ENCODE results near the gene HDAC4. TPM values are rescaled to one million over a fixed set of nuclear protein-coding genes. Genes with fewer than 3 reads are reported as not detected.

The HDAC4 gene
- total RNA-seq, 1 donor from 2014 or later, result 76.6 TPM

DNA sequence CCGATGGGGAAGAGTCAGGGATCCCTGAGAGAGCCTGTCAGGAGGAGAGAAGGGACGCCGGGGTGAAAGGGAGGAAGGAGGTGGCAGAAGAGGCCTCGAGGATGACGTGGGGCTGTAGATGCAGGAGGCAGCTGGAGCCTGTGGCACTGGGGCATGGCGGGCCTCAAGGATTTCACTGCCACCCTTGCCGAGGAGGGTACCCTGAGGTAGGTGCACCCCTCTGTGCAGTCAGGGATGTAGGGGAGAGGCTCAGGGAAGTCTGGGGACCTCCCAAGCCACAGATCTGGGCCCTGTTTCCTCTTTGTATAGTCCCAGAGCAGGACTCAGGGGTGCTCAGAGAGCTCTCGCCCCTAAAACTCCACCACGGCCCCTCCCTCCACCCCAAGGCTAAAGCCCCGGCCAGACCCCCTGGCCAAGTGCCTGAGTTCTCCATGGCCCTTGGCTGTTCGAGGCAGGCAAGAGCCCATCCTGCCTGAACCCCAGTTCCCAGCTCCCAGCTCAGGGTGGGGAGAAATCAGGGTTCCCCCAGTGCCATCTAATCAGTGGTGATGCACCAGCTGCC lies 39.0 kb upstream of the HDAC4 start:
- Histone ChIP-seq H3K9me3 (no peaks in the 10 kb centered on the region), H3K27me3 (no peaks in the 10 kb centered on the region), H3K4me3 (peak overlapping the region in 1 of 2 donors; percentile 8), H3K4me1 (peaks cover 49% of the 10 kb centered on the region), H3K36me3 (no peaks in the 10 kb centered on the region), H3K27ac (peak overlapping the region; percentile 75)
- no peak for DNase-seq (ENCODE audit: extremely low spot score in 2 of 2)
- intact Hi-C loops (cut with DNase I), result no loop called here
- TF ChIP-seq POLR2A (IDR thresholded peaks at IDR 0.05) (no peak), CTCF (IDR thresholded peaks at IDR 0.05) (no peak), POLR2AphosphoS5 (IDR thresholded peaks at IDR 0.05; ENCODE audit: insufficient read depth in 1 of 2, low read depth in 1 of 2) (no peak)

GRCh38 chr2:239438995-239439753 lies 38.4 kb upstream of the HDAC4 start:
- no peaks in the 10 kb centered on the region for H3K27me3 ChIP-seq
- H3K36me3 ChIP-seq, result no peaks in the 10 kb centered on the region
- TF ChIP-seq POLR2A (IDR thresholded peaks at IDR 0.05) (no peak), POLR2AphosphoS5 (IDR thresholded peaks at IDR 0.05; ENCODE audit: insufficient read depth in 1 of 2, low read depth in 1 of 2) (no peak), CTCF (IDR thresholded peaks at IDR 0.05) (no peak)
- H3K4me1 ChIP-seq, result peaks cover 42% of the 10 kb centered on the region
- peak overlapping the region; percentile 75 for H3K27ac ChIP-seq
- DNase-seq (ENCODE audit: extremely low spot score in 2 of 2), result no peak
- intact Hi-C loops (cut with DNase I), result no loop called here
- H3K9me3 ChIP-seq, result no peaks in the 10 kb centered on the region
- H3K4me3 ChIP-seq, result no peak overlapping the region

GRCh38 chr2:239438368-239438767 lies 37.5 kb upstream of the HDAC4 start:
- Histone ChIP-seq H3K4me1 (peaks cover 34% of the 10 kb centered on the region), H3K9me3 (peaks cover 2% of the 10 kb centered on the region), H3K27ac (no peak overlapping the region), H3K4me3 (no peak overlapping the region), H3K27me3 (no peaks in the 10 kb centered on the region), H3K36me3 (no peaks in the 10 kb centered on the region)
- DNase-seq (ENCODE audit: extremely low spot score in 2 of 2), result no peak
- intact Hi-C loops (cut with DNase I), result no loop called here
- TF ChIP-seq POLR2A (IDR thresholded peaks at IDR 0.05) (no peak), CTCF (IDR thresholded peaks at IDR 0.05) (no peak), POLR2AphosphoS5 (IDR thresholded peaks at IDR 0.05; ENCODE audit: insufficient read depth in 1 of 2, low read depth in 1 of 2) (no peak)

DNA sequence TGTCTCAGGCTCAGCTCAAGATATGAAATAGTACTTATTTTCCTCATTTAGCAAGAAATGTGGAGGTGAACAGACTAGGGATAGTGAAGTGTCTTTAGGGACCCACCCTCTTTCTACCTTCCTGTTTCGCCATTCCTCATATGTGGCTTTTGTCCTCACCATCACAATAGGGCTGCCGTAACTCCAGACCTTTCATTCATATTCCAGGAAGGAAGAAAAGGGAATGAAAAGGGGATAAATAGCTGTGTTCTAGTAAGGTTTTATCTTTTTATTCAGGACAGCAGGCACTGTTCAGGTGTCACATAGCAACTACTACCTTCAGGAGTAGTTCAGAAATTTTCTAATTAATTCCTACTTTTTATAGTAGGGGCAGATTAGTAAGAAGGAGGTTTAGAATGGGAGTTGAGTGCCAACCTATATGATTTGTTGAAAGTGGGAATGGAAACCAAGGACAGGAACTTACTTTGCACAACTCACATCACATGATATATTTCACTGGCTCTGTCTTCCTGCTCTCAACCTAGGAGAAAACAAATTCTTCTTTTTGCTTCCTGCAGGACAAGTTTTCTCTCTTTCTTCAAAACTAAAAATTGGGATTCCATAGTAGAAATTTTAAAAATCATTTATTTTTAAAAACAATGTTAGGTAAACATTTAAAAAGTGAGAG lies 36.0 kb upstream of the HDAC4 start:
- no peaks in the 10 kb centered on the region for H3K36me3 ChIP-seq
- H3K27ac ChIP-seq, result no peak overlapping the region
- H3K9me3 ChIP-seq, result peaks cover 2% of the 10 kb centered on the region
- peaks cover 25% of the 10 kb centered on the region for H3K4me1 ChIP-seq
- no peak for TF ChIP-seq POLR2A (IDR thresholded peaks at IDR 0.05)
- no peak for TF ChIP-seq CTCF (IDR thresholded peaks at IDR 0.05)
- TF ChIP-seq POLR2AphosphoS5 (IDR thresholded peaks at IDR 0.05; ENCODE audit: insufficient read depth in 1 of 2, low read depth in 1 of 2), result no peak
- H3K27me3 ChIP-seq, result no peaks in the 10 kb centered on the region
- no peak overlapping the region for H3K4me3 ChIP-seq
- intact Hi-C loops (cut with DNase I), result no loop called here
- no peak for DNase-seq (ENCODE audit: extremely low spot score in 2 of 2)
